Activated B cell treated with CpG ODN at 0.5 μM for 24 hours (primary cell): ENCODE measurements around the gene RIMBP3C. TPM values are rescaled to one million over a fixed set of nuclear protein-coding genes. Genes with fewer than 3 reads are reported as not detected.
"Not testable (repeated sequence)": the region's sequence is repeated elsewhere in the genome, so short reads cannot be mapped to it uniquely, and the experiment has no call there.

ENCODE experiments used
- ATAC-seq: fragments of 200-7000 bp; cut with Tn5 transposase; one replicate; pipeline ENCODE4 v1.10.0; 2021; ENCODE audit warnings: low read depth, mild to moderate bottlenecking, moderate library complexity
- CTCF ChIA-PET: fragments of 350-600 bp; sonication (Branson Sonifier 250); formaldehyde crosslinking; loops from one replicate; lab custom pipeline; 2021; ENCODE audit warnings: antibody characterized with exemption; lab: Charles Lee
- POLR2A ChIA-PET: fragments of 350-600 bp; sonication (Branson Sonifier 250); formaldehyde crosslinking; loops from one replicate; lab custom pipeline; 2021; ENCODE audit warnings: antibody characterized with exemption; lab: Charles Lee
- DNase-seq: peaks from one replicate; pipeline ENCODE4 v3.0.0; 2022
- H3K27ac Mint-ChIP-seq: one replicate; pipeline ENCODE4 v1.8.0; 2020; ENCODE audit warnings: mixed read lengths
- H3K27me3 Mint-ChIP-seq: one replicate; pipeline ENCODE4 v1.8.0; 2021; ENCODE audit warnings: mixed read lengths
- H3K36me3 Mint-ChIP-seq: one replicate; pipeline ENCODE4 v1.8.0; 2021; ENCODE audit warnings: low read depth, mixed read lengths
- H3K4me1 Mint-ChIP-seq: one replicate; pipeline ENCODE4 v1.8.0; 2021; ENCODE audit warnings: mixed read lengths
- H3K4me3 Mint-ChIP-seq: one replicate; pipeline ENCODE4 v1.8.0; 2020; ENCODE audit warnings: mild to moderate bottlenecking, mixed read lengths
- H3K9me3 Mint-ChIP-seq: one replicate; pipeline ENCODE4 v1.8.0; 2020; ENCODE audit warnings: mixed read lengths
- intact Hi-C: fragments of 100-400 bp; cut with micrococcal nuclease; formaldehyde crosslinking; loops from one replicate; pipeline ENCODE4 v1.15.1; 2024
- total RNA-seq: library from RNA; stranded (reverse); gene quantifications from 2 replicates; pipeline ENCODE4 v1.2.3, GENCODE V29; 2022

The RIMBP3C gene
- total RNA-seq, 1 donor from 2014 or later = 0.24 TPM

DNA sequence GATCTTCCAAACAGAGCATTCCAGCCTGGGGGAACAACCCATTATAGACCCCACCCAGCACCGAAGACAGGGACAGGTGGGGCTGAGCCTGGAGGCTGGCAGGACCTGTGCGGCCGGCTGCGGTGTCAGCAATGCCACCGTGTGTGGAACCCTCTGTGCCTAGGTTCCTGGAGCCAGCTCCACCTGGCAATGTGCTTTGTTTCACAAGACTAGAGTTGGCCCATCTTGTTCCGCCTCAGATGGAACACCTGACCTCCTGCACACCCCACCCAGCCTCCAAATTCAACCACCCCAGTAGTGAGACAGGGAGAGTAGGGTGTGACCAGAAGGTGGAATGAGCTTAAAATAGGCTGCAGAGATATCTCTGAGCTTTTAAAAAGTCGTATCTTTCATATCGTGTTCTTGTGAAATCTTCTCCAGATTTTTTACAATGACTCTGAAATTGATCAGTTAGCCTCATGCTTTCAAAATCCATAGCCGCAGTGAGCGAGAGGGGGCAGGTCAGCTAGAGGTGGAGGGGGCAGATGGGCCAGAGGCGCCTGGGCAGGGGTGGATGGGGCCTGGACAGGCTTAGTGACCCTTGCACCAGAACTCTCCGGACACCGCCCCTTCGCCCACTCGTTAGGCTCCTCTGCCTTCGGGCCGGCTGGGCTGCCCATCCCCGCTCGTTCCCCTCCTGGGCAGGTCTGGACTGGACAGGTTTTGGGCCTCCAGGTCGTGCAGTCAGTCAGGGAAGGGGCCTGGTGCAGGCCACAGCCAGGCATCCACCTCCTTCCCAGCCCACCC lies 18.2 kb downstream of the RIMBP3C start:
- ATAC-seq, DNase-seq, H3K4me1 Mint-ChIP-seq, CTCF ChIA-PET, H3K36me3 Mint-ChIP-seq, intact Hi-C loops, H3K27me3 Mint-ChIP-seq, H3K27ac Mint-ChIP-seq, H3K4me3 Mint-ChIP-seq, H3K9me3 Mint-ChIP-seq, POLR2A ChIA-PET: not testable (repeated sequence)

DNA sequence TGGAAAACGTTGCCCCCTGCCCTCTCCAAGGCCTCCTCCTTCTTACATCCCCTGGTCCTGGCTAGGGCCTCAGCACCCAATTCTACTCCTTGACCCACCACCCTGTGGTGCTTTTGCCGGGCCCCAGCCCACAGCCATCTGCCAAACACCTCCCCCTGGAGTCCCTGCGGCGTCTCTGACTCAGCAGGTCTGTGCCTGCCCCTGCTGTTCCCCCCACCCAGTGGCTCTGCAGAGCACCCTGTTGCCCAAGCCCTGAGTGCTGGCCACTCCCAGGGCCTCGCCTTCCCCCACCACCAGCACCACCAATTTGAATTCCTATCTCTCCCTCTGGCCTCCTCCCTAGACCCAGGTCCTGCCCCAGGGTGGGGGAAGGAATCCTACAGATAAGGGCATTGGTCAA lies 19.7 kb downstream of the RIMBP3C start:
- not testable (repeated sequence) for H3K27ac Mint-ChIP-seq

DNA sequence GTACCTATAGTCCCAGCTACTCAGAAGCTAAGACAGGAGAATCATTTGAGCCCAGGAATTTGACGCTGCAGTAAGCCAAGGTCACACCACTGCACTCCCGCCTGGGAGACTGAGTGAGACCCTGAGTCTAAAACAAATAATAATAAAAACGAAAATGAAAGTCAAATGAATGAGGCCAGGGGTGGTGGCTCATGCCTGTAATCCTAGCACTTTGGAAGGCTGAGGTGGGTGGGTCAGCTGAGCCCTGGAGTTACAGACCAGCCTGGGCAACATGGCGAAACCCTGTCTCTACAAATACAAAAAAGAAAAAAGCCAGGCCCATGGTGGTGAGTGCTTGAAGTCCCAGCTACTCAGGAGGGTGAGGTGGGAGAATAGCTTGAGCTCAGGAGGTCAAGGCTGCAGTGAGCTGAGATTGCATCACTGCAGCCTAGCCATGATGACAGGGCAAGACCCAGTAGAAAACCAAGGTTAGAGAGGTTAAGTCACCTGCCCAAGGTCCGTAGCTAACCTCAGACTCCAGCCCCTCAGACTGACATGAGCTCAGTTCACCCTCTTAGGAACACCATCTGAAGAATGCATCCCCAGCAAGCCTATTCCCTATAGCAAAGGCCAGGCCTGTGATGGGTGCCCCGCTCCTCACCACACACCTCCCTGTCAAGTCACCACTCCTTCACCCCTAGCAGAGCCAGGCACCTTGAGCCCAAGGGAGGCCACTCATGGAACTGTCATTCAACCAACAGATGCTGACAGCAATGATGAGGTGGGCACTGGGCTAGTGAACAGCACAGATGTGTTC lies 24.4 kb downstream of the RIMBP3C start:
- intact Hi-C loops, H3K27me3 Mint-ChIP-seq, H3K4me1 Mint-ChIP-seq, CTCF ChIA-PET, H3K9me3 Mint-ChIP-seq, DNase-seq, POLR2A ChIA-PET, H3K36me3 Mint-ChIP-seq, H3K27ac Mint-ChIP-seq, H3K4me3 Mint-ChIP-seq, ATAC-seq: not testable (repeated sequence)

More for the DNA sequence above, 19.7 kb downstream of the RIMBP3C start:
- CTCF ChIA-PET, ATAC-seq, H3K4me3 Mint-ChIP-seq, POLR2A ChIA-PET, intact Hi-C loops, H3K36me3 Mint-ChIP-seq, H3K27me3 Mint-ChIP-seq, H3K4me1 Mint-ChIP-seq, H3K9me3 Mint-ChIP-seq, DNase-seq: not testable (repeated sequence)

DNA sequence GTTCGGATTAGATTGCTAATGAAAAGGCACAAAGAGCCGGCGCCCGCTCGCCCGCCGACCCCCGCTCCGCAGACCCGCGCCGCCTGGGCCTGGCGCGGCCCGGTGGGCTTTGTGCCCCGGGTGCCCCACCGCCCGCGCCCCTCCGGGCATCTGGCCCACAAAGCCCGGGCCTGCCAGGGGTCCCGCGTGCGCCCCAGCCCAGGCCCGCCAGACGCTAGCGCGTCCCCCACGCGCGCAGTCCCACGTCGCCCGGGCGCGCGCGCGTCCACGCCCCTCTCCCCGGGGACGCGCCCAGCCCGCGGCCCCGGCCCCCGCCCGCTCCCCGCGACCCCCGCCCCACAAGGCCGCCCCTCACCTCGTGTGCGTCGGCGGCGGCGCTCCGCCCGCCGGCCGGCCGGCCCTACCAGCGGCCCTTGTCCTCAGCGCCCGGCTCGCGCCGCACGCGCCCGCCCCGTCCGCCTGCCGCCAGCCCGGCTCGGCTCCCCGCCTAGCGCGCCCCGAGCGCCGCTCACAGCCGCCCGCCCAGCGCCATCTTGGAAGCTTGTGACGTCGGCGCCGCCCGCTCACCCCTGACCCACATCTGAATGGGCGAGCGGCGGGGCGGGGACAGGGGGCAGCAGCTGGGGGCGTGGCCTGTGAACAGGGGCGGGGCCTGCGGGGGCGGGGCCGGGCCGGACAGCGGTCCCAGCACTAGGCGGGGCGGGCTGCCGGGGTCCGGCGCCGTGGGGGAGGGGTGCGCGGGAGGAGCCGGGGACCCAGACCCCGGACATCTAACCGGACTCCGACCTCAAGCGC lies 34.1 kb downstream of the RIMBP3C start:
- H3K27me3 Mint-ChIP-seq, H3K9me3 Mint-ChIP-seq, POLR2A ChIA-PET, DNase-seq, intact Hi-C loops, CTCF ChIA-PET, H3K27ac Mint-ChIP-seq, H3K4me1 Mint-ChIP-seq, H3K4me3 Mint-ChIP-seq, H3K36me3 Mint-ChIP-seq: not testable (repeated sequence)
- peak; percentile 82 for ATAC-seq

DNA sequence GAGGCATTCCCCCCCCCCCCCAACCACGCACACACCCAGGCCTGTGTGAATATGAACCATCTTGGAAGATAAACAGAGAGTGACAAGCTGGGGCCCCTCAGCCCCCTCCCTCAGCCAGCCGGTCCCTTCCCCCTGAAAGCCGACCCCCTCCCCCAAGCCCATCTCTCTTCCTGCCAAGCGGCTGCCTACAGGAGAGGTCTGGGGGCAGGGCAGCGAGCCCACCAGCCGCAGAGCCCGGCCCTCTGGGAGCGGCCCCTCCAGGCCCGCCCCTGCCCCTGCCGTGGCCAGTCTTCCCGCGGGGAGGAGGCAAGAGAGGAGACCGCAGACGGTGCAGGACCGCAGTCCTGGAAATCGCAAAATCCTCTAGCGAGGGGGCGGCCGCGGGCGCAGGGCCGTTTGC lies 34.7 kb downstream of the RIMBP3C start:
- H3K4me1 Mint-ChIP-seq, DNase-seq, H3K9me3 Mint-ChIP-seq, H3K36me3 Mint-ChIP-seq, POLR2A ChIA-PET, H3K4me3 Mint-ChIP-seq, intact Hi-C loops, H3K27ac Mint-ChIP-seq, CTCF ChIA-PET, ATAC-seq, H3K27me3 Mint-ChIP-seq: not testable (repeated sequence)

DNA sequence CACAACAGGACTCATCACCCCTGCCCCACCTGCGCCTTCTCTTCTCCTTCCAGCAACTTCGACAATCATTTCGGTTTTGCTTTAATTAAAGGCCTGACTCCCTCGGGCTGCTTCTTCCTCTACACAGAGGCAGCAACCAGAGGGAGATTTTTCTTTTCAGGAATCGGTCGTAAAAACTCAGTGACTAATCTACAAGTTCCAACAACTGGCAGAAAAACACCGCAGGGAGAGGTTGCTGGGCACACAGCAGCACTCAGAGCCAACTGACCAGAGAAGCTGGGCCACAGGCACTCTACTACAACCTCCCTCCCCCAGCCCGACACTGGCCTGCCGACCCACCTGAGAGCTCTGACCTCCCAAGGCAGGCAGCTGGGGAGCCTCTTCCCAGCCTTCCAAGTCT lies 36.0 kb downstream of the RIMBP3C start:
- DNase-seq, H3K9me3 Mint-ChIP-seq, intact Hi-C loops, H3K36me3 Mint-ChIP-seq, CTCF ChIA-PET, H3K4me3 Mint-ChIP-seq, H3K27me3 Mint-ChIP-seq, H3K27ac Mint-ChIP-seq, H3K4me1 Mint-ChIP-seq, POLR2A ChIA-PET, ATAC-seq: not testable (repeated sequence)

DNA sequence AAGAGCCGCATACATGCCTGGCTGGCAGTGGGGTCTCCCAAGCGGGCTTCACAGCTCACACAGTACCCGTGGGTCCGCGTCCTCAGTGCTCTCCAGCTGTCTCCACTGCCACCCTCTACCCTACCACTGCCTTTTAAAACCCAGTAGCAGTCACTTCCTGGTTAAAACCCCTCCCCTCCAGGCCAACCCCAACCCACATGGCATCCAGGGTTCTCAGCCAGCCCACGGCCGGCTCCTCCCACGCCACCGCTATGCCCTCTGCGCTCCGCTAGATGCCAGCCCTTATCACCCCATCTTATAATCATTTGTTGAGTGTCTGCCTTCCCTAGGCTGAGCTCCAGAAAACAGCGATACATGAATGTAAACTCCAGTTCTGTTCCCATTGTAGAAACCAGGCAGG lies 37.1 kb downstream of the RIMBP3C start:
- H3K27ac Mint-ChIP-seq, H3K9me3 Mint-ChIP-seq, H3K4me1 Mint-ChIP-seq, CTCF ChIA-PET, intact Hi-C loops, H3K27me3 Mint-ChIP-seq, DNase-seq, H3K4me3 Mint-ChIP-seq, POLR2A ChIA-PET, H3K36me3 Mint-ChIP-seq: not testable (repeated sequence)
- ATAC-seq = peak; percentile 82

DNA sequence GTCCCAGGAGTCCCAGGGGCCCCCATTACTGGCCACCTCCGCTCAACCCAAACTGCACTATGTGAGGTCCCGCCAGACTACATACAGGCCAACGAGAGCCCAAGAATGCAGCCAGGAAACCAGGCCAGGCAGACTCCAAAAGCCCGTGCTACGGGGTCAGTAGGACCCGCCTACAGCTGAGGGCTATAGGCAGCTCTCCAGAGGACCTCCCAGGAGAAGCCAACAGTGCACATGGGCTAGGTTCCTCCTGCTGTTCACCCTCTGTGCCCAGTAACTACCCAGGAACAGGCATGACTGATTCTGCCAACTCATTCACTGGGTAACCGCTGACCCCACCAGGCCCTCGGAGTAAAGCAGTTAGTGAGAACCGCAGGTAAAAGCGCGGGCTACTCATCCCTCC lies 39.2 kb downstream of the RIMBP3C start:
- H3K36me3 Mint-ChIP-seq, H3K4me3 Mint-ChIP-seq, H3K27me3 Mint-ChIP-seq, DNase-seq, CTCF ChIA-PET, H3K27ac Mint-ChIP-seq, ATAC-seq, H3K9me3 Mint-ChIP-seq, H3K4me1 Mint-ChIP-seq, intact Hi-C loops, POLR2A ChIA-PET: not testable (repeated sequence)

DNA sequence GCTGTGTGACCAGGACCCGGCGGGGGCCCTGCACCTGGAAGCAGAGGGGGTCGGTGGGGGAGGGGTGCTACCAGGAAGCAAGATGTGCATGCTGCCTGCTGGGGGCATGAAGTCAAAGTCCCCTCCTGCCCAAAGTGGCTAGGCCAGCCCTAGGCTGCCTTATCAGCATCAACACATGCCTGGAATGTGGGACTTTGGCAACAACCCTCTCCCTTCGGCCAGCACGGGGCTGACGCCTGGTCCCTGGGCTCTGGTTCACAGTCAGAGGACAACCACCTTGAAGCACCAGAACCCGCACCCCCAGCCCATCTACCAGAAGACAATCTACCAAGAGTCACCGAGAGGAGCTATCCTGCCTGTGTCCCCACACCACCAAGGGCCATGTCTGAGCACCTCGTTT lies 40.9 kb downstream of the RIMBP3C start:
- CTCF ChIA-PET, DNase-seq, H3K4me3 Mint-ChIP-seq, POLR2A ChIA-PET, H3K36me3 Mint-ChIP-seq, ATAC-seq, H3K27me3 Mint-ChIP-seq, H3K9me3 Mint-ChIP-seq, intact Hi-C loops, H3K4me1 Mint-ChIP-seq, H3K27ac Mint-ChIP-seq: not testable (repeated sequence)

DNA sequence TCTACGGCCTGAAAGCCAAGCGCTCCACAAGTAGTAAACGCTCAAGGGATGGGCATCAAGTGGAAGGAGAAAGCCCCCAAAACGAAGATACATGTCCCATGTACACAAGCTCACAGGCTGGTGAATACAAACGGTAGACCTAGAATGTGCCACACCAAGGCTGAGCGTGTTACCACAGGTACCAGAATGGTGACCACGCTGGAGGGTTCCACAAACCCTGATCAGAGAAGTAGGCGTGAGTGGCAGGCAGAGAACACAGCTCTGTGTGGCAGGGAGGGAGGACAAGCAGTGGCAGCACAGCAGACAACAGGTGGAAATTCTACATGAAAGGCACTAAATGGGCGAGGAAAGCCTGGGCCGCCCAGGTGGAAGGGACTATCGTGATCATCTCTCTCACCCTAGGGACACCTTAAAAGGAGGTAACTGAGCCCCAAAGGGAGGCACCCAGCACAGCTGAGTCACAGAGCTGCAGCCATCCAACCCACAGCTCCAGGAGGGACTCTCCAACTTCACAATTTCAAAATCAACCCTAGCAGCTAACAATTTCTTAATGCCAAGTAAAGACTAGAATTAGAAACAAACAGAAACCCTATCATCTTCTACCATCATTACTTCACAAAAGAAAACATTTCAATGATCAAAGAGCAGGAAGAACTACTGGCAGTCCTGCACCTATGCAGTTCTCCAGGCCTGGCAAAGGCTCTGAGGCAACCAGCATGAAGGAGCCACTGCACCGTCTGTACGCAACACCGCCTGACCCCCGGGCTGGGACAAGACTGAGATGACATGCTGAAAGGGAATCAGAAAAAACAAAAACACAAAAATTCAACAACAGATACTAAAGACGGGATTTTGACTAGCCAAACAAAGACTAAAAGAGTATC lies 51.4 kb downstream of the RIMBP3C start:
- H3K27ac Mint-ChIP-seq, H3K27me3 Mint-ChIP-seq, DNase-seq, intact Hi-C loops, POLR2A ChIA-PET, H3K4me3 Mint-ChIP-seq, CTCF ChIA-PET, H3K36me3 Mint-ChIP-seq, H3K9me3 Mint-ChIP-seq, H3K4me1 Mint-ChIP-seq: not testable (repeated sequence)
- ATAC-seq = peak; percentile 25

DNA sequence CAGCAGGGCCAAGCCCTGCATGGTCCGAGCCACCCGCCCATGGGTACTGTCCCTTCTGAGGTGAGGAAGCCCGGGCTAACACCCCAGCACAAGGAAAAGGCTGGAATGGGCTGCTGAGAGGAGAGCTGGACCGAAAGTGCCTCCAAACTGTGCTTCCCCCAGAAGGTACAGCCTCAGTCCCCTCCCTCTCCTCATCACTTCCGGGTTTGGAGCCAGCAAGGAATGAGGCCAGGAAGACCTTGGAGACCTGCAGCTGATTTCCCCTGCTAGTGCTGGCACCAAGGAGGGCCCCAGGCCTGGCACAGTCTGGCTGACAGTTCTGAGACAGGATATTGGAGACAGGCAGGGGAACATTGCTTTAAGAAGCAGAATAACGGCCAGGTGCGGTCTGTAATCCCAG lies 52.8 kb downstream of the RIMBP3C start:
- POLR2A ChIA-PET, ATAC-seq, H3K4me1 Mint-ChIP-seq, intact Hi-C loops, DNase-seq, H3K9me3 Mint-ChIP-seq, H3K36me3 Mint-ChIP-seq, H3K27me3 Mint-ChIP-seq, H3K4me3 Mint-ChIP-seq, CTCF ChIA-PET, H3K27ac Mint-ChIP-seq: not testable (repeated sequence)
